Right lobe of liver (tissue), 4 donors: Measurements from ENCODE around the gene SHROOM1.

ENCODE experiments used
- CTCF ChIP-seq, 4 donors: fragments of 200-600 bp in 3 of 4; fragments of 450-650 bp in 1 of 4; IDR thresholded peaks; one replicate each; pipeline versions ENCODE4 v1.5.1 to v1.8.0; 2016 to 2022; ENCODE audit warnings: antibody characterized with exemption in 4 of 4, mild to moderate bottlenecking in 2 of 4
- POLR2A ChIP-seq: fragments of 450-650 bp; IDR thresholded peaks from one replicate; pipeline ENCODE4 v1.6.1; 2017; ENCODE audit warnings: antibody characterized with exemption, mild to moderate bottlenecking
- donor health status: DM: no; HTN: no; CAD: no.
- donor health status: DM: no; HTN: no; CAD: no.
- donor health status: DM: no; HTN: yes; CAD: no.

GRCh38 chr5:132877938-132878337 lies 47.5 kb upstream of the SHROOM1 start:
- TF ChIP-seq CTCF (IDR thresholded peaks at IDR 0.05) (no peak), POLR2A (no peak)
